ENCODE measurements around the gene FGF6. TPM values are rescaled to one million over a fixed set of nuclear protein-coding genes. Genes with fewer than 3 reads are reported as not detected.
A peak's percentile ranks its signal among the peaks of the same experiment; 100 is the strongest.

Gene FGF6
- total and polyA plus RNA-seq, 2 of the 13 experiments (the other 11 are each of a cell fraction or from before 2014, with no cell fraction given): not detected

DNA sequence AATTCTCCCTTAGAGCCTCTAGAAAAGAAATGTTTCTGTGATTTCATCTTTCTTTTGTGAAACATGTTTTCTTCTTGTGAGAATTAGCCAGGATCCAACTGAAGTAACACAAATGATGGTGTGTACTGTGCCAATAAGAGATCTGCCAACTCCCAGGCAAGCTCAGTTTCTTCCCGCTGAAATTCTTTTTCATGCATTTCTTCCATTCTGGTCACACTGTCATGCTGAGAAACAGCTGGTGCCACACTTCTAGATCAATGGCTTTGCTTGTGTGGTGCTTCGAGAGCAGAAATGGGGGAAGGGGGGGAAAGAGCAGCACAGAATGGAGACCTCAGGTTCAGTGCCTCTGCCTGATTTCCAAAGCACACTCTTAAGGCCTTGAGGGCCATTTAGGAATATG, 41.4 kb upstream of the FGF6 start:
- no peaks in the 10 kb centered on the region for H3K27me3 ChIP-seq (ENCODE audit: control insufficient read depth in 1 of 2, insufficient read depth in 2 of 2, low read length in 2 of 2)
- DNase-seq (ENCODE audit: low spot score) (no peak), ATAC-seq (no peak), FAIRE-seq (no peak)
- intact Hi-C loops (cut with micrococcal nuclease; ENCODE audit: unreplicated experiment) (no loop called here), in situ Hi-C loops (cut with HindIII; ENCODE audit: extremely low pct_ligation_motif_present, low pct_unique_long_range_greater_than_20kb) (no loop called here)
- ChIA-PET POLR2A (no interaction called here), CTCF (ENCODE audit: low intra/inter-chr PET ratio, low total read pairs) (no interaction called here)
- no peaks in the 10 kb centered on the region for H4K20me1 ChIP-seq (ENCODE audit: insufficient read depth, low read length)
- H3K4me2 ChIP-seq (ENCODE audit: low read depth, low read length): no peak overlapping the region
- H3K4me1 ChIP-seq (ENCODE audit: insufficient read depth, low read length): peaks cover 38% of the 10 kb centered on the region
- no peaks in the 10 kb centered on the region for H3K9me3 ChIP-seq (ENCODE audit: low read length)
- H3K4me3 ChIP-seq (replicated peaks in 1 of 3; ENCODE audit: insufficient read depth in 1 of 3, low read depth in 2 of 3, low read length in 3 of 3): no peak overlapping the region
- WGBS (ENCODE audit: low lambda C conversion rate): 86% methylated on average over 2 of the region's 2 CpGs
- no peak overlapping the region for H2AFZ ChIP-seq (ENCODE audit: low read length)
- H3K79me2 ChIP-seq (ENCODE audit: insufficient read depth, low read length): no peaks in the 10 kb centered on the region
- H3K9ac ChIP-seq (ENCODE audit: insufficient read depth, low read depth, low read length): no peak overlapping the region
- no TSS peak for BruUV-seq (replicated peaks)
- H3K36me3 ChIP-seq (replicated peaks in 1 of 2; ENCODE audit: control insufficient read depth in 1 of 2, insufficient read depth in 2 of 2, low read length in 2 of 2): 0 out of 5 replicates have a peak, but pooled peaks cover 0 to 15% of the 10 kb centered on the region in 2 experiments
- H3K27ac ChIP-seq (ENCODE audit: extremely low read length, insufficient read depth, low read length): no peak overlapping the region
- TF ChIP-seq, protein P1, sequence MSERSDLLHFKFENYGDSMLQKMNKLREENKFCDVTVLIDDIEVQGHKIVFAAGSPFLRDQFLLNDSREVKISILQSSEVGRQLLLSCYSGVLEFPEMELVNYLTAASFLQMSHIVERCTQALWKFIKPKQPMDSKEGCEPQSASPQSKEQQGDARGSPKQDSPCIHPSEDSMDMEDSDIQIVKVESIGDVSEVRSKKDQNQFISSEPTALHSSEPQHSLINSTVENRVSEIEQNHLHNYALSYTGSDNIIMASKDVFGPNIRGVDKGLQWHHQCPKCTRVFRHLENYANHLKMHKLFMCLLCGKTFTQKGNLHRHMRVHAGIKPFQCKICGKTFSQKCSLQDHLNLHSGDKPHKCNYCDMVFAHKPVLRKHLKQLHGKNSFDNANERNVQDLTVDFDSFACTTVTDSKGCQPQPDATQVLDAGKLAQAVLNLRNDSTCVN (CRISPR knock-in tag; IDR thresholded peaks at IDR 0.05; ENCODE audit: borderline replicate concordance): peak; percentile 73; the same call in 1 of the 2 replicates
- no peak for TF ChIP-seq ZNF230 (CRISPR knock-in tag; IDR thresholded peaks at IDR 0.05)

DNA sequence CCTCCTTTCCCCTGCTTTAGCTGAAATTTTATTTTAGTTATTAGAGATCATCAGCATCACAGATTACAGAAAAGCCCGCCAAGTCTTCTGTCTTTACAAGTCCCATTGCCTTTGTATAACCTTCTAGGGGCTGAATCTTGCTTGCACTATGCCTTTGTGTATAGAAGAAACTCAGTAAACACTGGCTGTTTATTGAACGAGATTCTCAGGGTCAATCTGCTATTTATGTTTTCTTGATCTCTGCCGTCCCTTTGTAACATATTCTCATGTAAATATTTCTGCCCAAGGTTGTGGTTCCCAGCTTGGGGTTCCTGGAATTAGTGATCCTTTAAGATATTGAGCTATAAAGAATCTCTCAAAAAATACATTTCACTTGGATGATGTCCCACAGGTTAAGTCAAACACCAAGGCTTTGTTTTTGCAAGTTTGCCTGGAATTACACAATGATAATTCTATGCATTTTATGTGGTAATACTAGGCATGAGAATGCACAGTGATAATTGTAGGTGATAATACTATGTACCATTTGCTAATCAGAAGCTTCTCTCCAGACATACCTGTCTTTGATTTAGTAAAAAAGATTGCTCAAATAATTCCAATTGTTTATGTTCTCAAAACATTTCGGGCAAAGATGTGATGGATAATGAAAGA, 40.6 kb upstream of the FGF6 start:
- ATAC-seq (peak; percentile 87), DNase-seq (ENCODE audit: low spot score) (peak; percentile 74), FAIRE-seq (no peak)
- H3K36me3 ChIP-seq (replicated peaks in 1 of 2; ENCODE audit: control insufficient read depth in 1 of 2, insufficient read depth in 2 of 2, low read length in 2 of 2): 0 out of 5 replicates have a peak, but pooled peaks cover 0 to 15% of the 10 kb centered on the region in 2 experiments
- H3K9ac ChIP-seq (ENCODE audit: insufficient read depth, low read depth, low read length): no peak overlapping the region
- no peaks in the 10 kb centered on the region for H3K27me3 ChIP-seq (ENCODE audit: control insufficient read depth in 1 of 2, insufficient read depth in 2 of 2, low read length in 2 of 2)
- H3K9me3 ChIP-seq (ENCODE audit: low read length): no peaks in the 10 kb centered on the region
- H3K79me2 ChIP-seq (ENCODE audit: insufficient read depth, low read length): no peaks in the 10 kb centered on the region
- H2AFZ ChIP-seq (ENCODE audit: low read length): no peak overlapping the region
- POLR2A ChIA-PET: interaction anchor here (0.9 kb wide), 1 partner anchor 168 kb away, joined by 3 read pairs; no protein-coding TSS in a partner anchor
- no peak overlapping the region for H3K4me3 ChIP-seq (replicated peaks in 1 of 3; ENCODE audit: insufficient read depth in 1 of 3, low read depth in 2 of 3, low read length in 3 of 3)
- 28% methylated on average over 4 of the region's 4 CpGs for WGBS (ENCODE audit: low lambda C conversion rate)
- intact Hi-C loops (cut with micrococcal nuclease; ENCODE audit: unreplicated experiment) (no loop called here), in situ Hi-C loops (cut with HindIII; ENCODE audit: extremely low pct_ligation_motif_present, low pct_unique_long_range_greater_than_20kb) (no loop called here)
- CTCF ChIA-PET (ENCODE audit: low intra/inter-chr PET ratio, low total read pairs): no interaction called here
- H3K4me2 ChIP-seq (ENCODE audit: low read depth, low read length): no peak overlapping the region
- H3K27ac ChIP-seq (ENCODE audit: extremely low read length, insufficient read depth, low read length): no peak overlapping the region
- BruUV-seq (replicated peaks): no TSS peak
- no peaks in the 10 kb centered on the region for H4K20me1 ChIP-seq (ENCODE audit: insufficient read depth, low read length)
- peaks cover 38% of the 10 kb centered on the region for H3K4me1 ChIP-seq (ENCODE audit: insufficient read depth, low read length)
- TF ChIP-seq NFIC (IDR thresholded peaks at IDR 0.05; ENCODE audit: low read length) (peak; percentile 86; the same call in 1 of the 2 replicates), KDM6A (CRISPR knock-in tag; IDR thresholded peaks at IDR 0.05; ENCODE audit: low read depth) (0 out of 2 replicates have a peak, but pooled peaks have one; percentile 44), HMG20B (CRISPR knock-in tag; conservative IDR thresholded peaks at IDR 0.05) (0 out of 2 replicates have a peak, but pooled peaks have one; percentile 24), SYNCRIP (IDR thresholded peaks at IDR 0.05; ENCODE audit: insufficient read depth, low read depth, low read length) (no peak), BCL6 (CRISPR knock-in tag; IDR thresholded peaks at IDR 0.05) (peak; percentile 91), SIX1 (CRISPR knock-in tag; IDR thresholded peaks at IDR 0.05; ENCODE audit: borderline replicate concordance) (peak; percentile 71; the same call in 1 of the 2 replicates), ETV5 (CRISPR knock-in tag; IDR thresholded peaks at IDR 0.05; ENCODE audit: borderline replicate concordance) (no peak), ONECUT2 (CRISPR knock-in tag; IDR thresholded peaks at IDR 0.05) (0 out of 2 replicates have a peak, but pooled peaks have one; percentile 22), LCORL (IDR thresholded peaks at IDR 0.05) (no peak), LCORL (CRISPR knock-in tag; IDR thresholded peaks at IDR 0.05) (0 out of 2 replicates have a peak, but pooled peaks have one; percentile 45), SALL1 (CRISPR knock-in tag; IDR thresholded peaks at IDR 0.05) (peak; percentile 13; the same call in 1 of the 2 replicates), RARA (CRISPR knock-in tag; IDR thresholded peaks at IDR 0.05) (peak; percentile 87), ZNF772 (CRISPR knock-in tag; IDR thresholded peaks at IDR 0.05) (no peak)
- TF ChIP-seq, protein P2, sequence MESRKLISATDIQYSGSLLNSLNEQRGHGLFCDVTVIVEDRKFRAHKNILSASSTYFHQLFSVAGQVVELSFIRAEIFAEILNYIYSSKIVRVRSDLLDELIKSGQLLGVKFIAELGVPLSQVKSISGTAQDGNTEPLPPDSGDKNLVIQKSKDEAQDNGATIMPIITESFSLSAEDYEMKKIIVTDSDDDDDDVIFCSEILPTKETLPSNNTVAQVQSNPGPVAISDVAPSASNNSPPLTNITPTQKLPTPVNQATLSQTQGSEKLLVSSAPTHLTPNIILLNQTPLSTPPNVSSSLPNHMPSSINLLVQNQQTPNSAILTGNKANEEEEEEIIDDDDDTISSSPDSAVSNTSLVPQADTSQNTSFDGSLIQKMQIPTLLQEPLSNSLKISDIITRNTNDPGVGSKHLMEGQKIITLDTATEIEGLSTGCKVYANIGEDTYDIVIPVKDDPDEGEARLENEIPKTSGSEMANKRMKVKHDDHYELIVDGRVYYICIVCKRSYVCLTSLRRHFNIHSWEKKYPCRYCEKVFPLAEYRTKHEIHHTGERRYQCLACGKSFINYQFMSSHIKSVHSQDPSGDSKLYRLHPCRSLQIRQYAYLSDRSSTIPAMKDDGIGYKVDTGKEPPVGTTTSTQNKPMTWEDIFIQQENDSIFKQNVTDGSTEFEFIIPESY (CRISPR knock-in tag; IDR thresholded peaks at IDR 0.05): no peak
